ENCODE results near the gene DGKI. TPM values are rescaled to one million over a fixed set of nuclear protein-coding genes. Genes with fewer than 3 reads are reported as not detected.

DGKI gene
- total and polyA plus RNA-seq, 2 of the 13 experiments (the other 11 are each of a cell fraction or from before 2014, with no cell fraction given), result 0.09 to 0.17 TPM

DNA sequence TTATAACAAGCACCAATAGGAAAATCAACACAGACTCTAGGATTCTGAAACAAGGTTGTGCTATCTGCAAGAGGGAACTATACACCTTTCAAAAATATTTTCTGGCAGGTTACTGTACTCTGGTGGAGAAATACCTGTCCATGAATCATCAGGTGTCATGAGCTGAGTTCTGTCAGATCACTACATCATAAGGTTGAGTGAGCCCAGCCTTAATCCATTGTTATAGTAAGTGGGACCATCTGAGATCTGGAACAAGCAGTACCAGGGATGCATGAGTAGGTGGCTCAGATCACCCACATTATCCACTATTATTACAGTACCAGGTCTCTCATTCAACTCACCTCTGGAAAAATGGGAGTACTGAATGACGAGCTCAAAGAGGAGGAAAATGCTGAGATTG, 212.4 kb downstream of the DGKI start (continued):
- TF ChIP-seq ATF1 (CRISPR knock-in tag; IDR thresholded peaks at IDR 0.05) (no peak), MAFF (IDR thresholded peaks at IDR 0.05; ENCODE audit: low read depth, low read length) (no peak), TRIM24 (CRISPR knock-in tag; IDR thresholded peaks at IDR 0.05) (no peak), TAF1 (CRISPR knock-in tag; IDR thresholded peaks at IDR 0.05) (no peak), ZNF781 (CRISPR knock-in tag; IDR thresholded peaks at IDR 0.05; ENCODE audit: borderline replicate concordance, not compliant biosample characterization) (no peak), ZFP62 (CRISPR knock-in tag; IDR thresholded peaks at IDR 0.05) (no peak), ZNF577 (CRISPR knock-in tag; IDR thresholded peaks at IDR 0.05; ENCODE audit: borderline replicate concordance, low read depth) (no peak), ZNF33B (CRISPR knock-in tag; IDR thresholded peaks at IDR 0.05) (no peak)
- TF ChIP-seq, protein P1, sequence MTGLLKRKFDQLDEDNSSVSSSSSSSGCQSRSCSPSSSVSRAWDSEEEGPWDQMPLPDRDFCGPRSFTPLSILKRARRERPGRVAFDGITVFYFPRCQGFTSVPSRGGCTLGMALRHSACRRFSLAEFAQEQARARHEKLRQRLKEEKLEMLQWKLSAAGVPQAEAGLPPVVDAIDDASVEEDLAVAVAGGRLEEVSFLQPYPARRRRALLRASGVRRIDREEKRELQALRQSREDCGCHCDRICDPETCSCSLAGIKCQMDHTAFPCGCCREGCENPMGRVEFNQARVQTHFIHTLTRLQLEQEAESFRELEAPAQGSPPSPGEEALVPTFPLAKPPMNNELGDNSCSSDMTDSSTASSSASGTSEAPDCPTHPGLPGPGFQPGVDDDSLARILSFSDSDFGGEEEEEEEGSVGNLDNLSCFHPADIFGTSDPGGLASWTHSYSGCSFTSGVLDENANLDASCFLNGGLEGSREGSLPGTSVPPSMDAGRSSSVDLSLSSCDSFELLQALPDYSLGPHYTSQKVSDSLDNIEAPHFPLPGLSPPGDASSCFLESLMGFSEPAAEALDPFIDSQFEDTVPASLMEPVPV (CRISPR knock-in tag; IDR thresholded peaks at IDR 0.05), result no peak

DNA sequence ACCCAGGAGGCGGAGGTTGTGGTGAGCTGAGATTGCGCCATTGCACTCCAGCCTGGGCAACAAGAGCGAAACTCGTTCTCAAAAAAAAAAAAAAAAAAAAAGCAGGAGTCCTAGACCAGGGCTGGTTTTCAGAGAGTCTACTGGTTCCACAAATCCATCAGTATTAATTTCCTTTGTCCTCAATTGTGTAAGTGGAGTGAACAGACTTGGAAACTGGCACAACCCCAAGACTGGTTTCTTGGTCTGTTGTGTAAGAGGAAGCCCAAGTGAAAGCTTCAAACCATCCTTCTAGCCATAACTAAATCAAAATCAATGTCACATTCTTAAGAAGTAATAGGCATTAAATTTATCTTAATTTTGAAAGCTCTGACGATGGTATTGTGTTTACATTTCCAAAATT, 213.6 kb downstream of the DGKI start:
- BruUV-seq (replicated peaks), result no TSS peak
- POLR2A ChIA-PET, result no interaction called here
- H3K9me3 ChIP-seq (ENCODE audit: low read length), result no peaks in the 10 kb centered on the region
- H3K9ac ChIP-seq (ENCODE audit: insufficient read depth, low read depth, low read length), result no peak overlapping the region
- peaks cover 0 to 7% of the 10 kb centered on the region in 2 experiments; a peak in 1 of 5 replicates for H3K27me3 ChIP-seq (ENCODE audit: control insufficient read depth in 1 of 2, insufficient read depth in 2 of 2, low read length in 2 of 2)
- H3K36me3 ChIP-seq (replicated peaks in 1 of 2; ENCODE audit: control insufficient read depth in 1 of 2, insufficient read depth in 2 of 2, low read length in 2 of 2), result no peaks in the 10 kb centered on the region
- CTCF ChIA-PET (ENCODE audit: low intra/inter-chr PET ratio, low total read pairs), result no interaction called here
- no peaks in the 10 kb centered on the region for H3K79me2 ChIP-seq (ENCODE audit: insufficient read depth, low read length)
- no peak overlapping the region for H3K27ac ChIP-seq (ENCODE audit: extremely low read length, insufficient read depth, low read length)
- in situ Hi-C loops (cut with HindIII; ENCODE audit: extremely low pct_ligation_motif_present, low pct_unique_long_range_greater_than_20kb) (no loop called here), intact Hi-C loops (cut with micrococcal nuclease; ENCODE audit: unreplicated experiment) (no loop called here)
- no peak overlapping the region for H2AFZ ChIP-seq (ENCODE audit: low read length)
- no peak overlapping the region for H3K4me3 ChIP-seq (replicated peaks in 1 of 3; ENCODE audit: insufficient read depth in 1 of 3, low read depth in 2 of 3, low read length in 3 of 3)
- H3K4me2 ChIP-seq (ENCODE audit: low read depth, low read length), result no peak overlapping the region
- 29% methylated on average over 5 of the region's 5 CpGs for WGBS (ENCODE audit: low lambda C conversion rate)
- ATAC-seq (no peak), DNase-seq (ENCODE audit: low spot score) (no peak), FAIRE-seq (no peak)
- no peaks in the 10 kb centered on the region for H3K4me1 ChIP-seq (ENCODE audit: insufficient read depth, low read length)
- no peaks in the 10 kb centered on the region for H4K20me1 ChIP-seq (ENCODE audit: insufficient read depth, low read length)
- no peak for TF ChIP-seq PCBP2 (optimal IDR thresholded peaks at IDR 0.05; ENCODE audit: low read depth, low read length, poor library complexity, severe bottlenecking)
- TF ChIP-seq, protein P2, sequence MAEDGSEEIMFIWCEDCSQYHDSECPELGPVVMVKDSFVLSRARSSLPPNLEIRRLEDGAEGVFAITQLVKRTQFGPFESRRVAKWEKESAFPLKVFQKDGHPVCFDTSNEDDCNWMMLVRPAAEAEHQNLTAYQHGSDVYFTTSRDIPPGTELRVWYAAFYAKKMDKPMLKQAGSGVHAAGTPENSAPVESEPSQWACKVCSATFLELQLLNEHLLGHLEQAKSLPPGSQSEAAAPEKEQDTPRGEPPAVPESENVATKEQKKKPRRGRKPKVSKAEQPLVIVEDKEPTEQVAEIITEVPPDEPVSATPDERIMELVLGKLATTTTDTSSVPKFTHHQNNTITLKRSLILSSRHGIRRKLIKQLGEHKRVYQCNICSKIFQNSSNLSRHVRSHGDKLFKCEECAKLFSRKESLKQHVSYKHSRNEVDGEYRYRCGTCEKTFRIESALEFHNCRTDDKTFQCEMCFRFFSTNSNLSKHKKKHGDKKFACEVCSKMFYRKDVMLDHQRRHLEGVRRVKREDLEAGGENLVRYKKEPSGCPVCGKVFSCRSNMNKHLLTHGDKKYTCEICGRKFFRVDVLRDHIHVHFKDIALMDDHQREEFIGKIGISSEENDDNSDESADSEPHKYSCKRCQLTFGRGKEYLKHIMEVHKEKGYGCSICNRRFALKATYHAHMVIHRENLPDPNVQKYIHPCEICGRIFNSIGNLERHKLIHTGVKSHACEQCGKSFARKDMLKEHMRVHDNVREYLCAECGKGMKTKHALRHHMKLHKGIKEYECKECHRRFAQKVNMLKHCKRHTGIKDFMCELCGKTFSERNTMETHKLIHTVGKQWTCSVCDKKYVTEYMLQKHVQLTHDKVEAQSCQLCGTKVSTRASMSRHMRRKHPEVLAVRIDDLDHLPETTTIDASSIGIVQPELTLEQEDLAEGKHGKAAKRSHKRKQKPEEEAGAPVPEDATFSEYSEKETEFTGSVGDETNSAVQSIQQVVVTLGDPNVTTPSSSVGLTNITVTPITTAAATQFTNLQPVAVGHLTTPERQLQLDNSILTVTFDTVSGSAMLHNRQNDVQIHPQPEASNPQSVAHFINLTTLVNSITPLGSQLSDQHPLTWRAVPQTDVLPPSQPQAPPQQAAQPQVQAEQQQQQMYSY (CRISPR knock-in tag; IDR thresholded peaks at IDR 0.05), result no peak
- TF ChIP-seq, protein P3, sequence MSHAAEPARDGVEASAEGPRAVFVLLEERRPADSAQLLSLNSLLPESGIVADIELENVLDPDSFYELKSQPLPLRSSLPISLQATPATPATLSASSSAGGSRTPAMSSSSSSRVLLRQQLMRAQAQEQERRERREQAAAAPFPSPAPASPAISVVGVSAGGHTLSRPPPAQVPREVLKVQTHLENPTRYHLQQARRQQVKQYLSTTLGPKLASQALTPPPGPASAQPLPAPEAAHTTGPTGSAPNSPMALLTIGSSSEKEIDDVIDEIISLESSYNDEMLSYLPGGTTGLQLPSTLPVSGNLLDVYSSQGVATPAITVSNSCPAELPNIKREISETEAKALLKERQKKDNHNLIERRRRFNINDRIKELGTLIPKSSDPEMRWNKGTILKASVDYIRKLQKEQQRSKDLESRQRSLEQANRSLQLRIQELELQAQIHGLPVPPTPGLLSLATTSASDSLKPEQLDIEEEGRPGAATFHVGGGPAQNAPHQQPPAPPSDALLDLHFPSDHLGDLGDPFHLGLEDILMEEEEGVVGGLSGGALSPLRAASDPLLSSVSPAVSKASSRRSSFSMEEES (CRISPR knock-in tag; IDR thresholded peaks at IDR 0.05), result no peak
- TF ChIP-seq ZNF766 (CRISPR knock-in tag; IDR thresholded peaks at IDR 0.05; ENCODE audit: borderline replicate concordance), result no peak
- TF ChIP-seq, protein P4, sequence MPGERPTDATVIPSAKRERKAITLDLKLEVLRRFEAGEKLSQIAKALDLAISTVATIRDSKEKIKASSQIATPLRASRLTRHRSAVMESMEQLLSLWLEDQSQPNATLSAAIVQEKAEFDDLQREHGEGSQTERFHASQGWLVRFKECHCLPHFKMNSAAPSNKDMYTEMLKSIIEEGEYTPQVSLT (CRISPR knock-in tag; IDR thresholded peaks at IDR 0.05; ENCODE audit: borderline replicate concordance, low read depth), result no peak
- TF ChIP-seq, protein P5, sequence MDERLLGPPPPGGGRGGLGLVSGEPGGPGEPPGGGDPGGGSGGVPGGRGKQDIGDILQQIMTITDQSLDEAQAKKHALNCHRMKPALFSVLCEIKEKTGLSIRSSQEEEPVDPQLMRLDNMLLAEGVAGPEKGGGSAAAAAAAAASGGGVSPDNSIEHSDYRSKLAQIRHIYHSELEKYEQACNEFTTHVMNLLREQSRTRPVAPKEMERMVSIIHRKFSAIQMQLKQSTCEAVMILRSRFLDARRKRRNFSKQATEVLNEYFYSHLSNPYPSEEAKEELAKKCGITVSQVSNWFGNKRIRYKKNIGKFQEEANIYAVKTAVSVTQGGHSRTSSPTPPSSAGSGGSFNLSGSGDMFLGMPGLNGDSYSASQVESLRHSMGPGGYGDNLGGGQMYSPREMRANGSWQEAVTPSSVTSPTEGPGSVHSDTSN (CRISPR knock-in tag; IDR thresholded peaks at IDR 0.05), result no peak
- no peak for TF ChIP-seq POLR2A (IDR thresholded peaks at IDR 0.05; ENCODE audit: insufficient read depth in 1 of 2, low read depth in 2 of 2, low read length in 2 of 2)
- TF ChIP-seq DPF2 (CRISPR knock-in tag; IDR thresholded peaks at IDR 0.05; ENCODE audit: borderline replicate concordance, low read depth), result no peak
